ENCODE measurements around the gene TTC27.

Gene TTC27

GRCh38 chr2:32783469-32783868 lies 155.6 kb downstream of the TTC27 start:
- Histone ChIP-seq H3K9me3 (ENCODE audit: insufficient read depth, low read length, severe bottlenecking) (peaks cover 8% of the 10 kb centered on the region), H3K27ac (ENCODE audit: low read length) (no peak overlapping the region), H3K9ac (ENCODE audit: low read depth, low read length) (no peak overlapping the region), H3K79me2 (ENCODE audit: insufficient read depth, low read length) (no peaks in the 10 kb centered on the region), H2AFZ (ENCODE audit: low read depth, low read length) (no peak overlapping the region), H4K20me1 (ENCODE audit: insufficient read depth, low read length) (no peaks in the 10 kb centered on the region), H3K27me3 (ENCODE audit: insufficient read depth, low read length, poor library complexity) (no peaks in the 10 kb centered on the region), H3K4me3 (ENCODE audit: low read depth in 1 of 2, low read length in 2 of 2) (no peak overlapping the region), H3K36me3 (ENCODE audit: insufficient read depth, low read length) (peaks cover 59% of the 10 kb centered on the region; the same call in 1 of the 2 replicates), H3K4me1 (ENCODE audit: insufficient read depth, low read length) (no peaks in the 10 kb centered on the region), H3K4me2 (ENCODE audit: insufficient read depth, low read length) (no peak overlapping the region)
- TF ChIP-seq EZH2 (IDR thresholded peaks at IDR 0.05; ENCODE audit: borderline replicate concordance, low read depth, low read length, severe bottlenecking), result no peak
- no peak for TF ChIP-seq CTCF (IDR thresholded peaks at IDR 0.05; ENCODE audit: borderline replicate concordance, extremely low read depth, low read length, poor library complexity, severe bottlenecking)
- ATAC-seq (ENCODE audit: insufficient read depth, low read depth) (no peak), DNase-seq (no peak)

GRCh38 chr2:32783933-32784332 lies 156.1 kb downstream of the TTC27 start:
- H4K20me1 ChIP-seq (ENCODE audit: insufficient read depth, low read length), result no peaks in the 10 kb centered on the region
- ATAC-seq (ENCODE audit: insufficient read depth, low read depth), result no peak

GRCh38 chr2:32787207-32787606 lies 159.4 kb downstream of the TTC27 start:
- H2AFZ ChIP-seq (ENCODE audit: low read depth, low read length), result no peak overlapping the region
- no peaks in the 10 kb centered on the region for H3K4me1 ChIP-seq (ENCODE audit: insufficient read depth, low read length)
- H3K79me2 ChIP-seq (ENCODE audit: insufficient read depth, low read length), result no peaks in the 10 kb centered on the region
- no peaks in the 10 kb centered on the region for H3K27me3 ChIP-seq (ENCODE audit: insufficient read depth, low read length, poor library complexity)
- no peaks in the 10 kb centered on the region for H3K9me3 ChIP-seq (ENCODE audit: insufficient read depth, low read length, severe bottlenecking)
- H3K4me2 ChIP-seq (ENCODE audit: insufficient read depth, low read length), result no peak overlapping the region
- no peak overlapping the region for H3K4me3 ChIP-seq (ENCODE audit: low read depth in 1 of 2, low read length in 2 of 2)
- no peak overlapping the region for H3K27ac ChIP-seq (ENCODE audit: low read length)
- no peak overlapping the region for H3K9ac ChIP-seq (ENCODE audit: low read depth, low read length)
- no peaks in the 10 kb centered on the region for H4K20me1 ChIP-seq (ENCODE audit: insufficient read depth, low read length)
- no peak for ATAC-seq (ENCODE audit: insufficient read depth, low read depth)
- TF ChIP-seq EZH2 (IDR thresholded peaks at IDR 0.05; ENCODE audit: borderline replicate concordance, low read depth, low read length, severe bottlenecking), result no peak
- no peak for TF ChIP-seq CTCF (IDR thresholded peaks at IDR 0.05; ENCODE audit: borderline replicate concordance, extremely low read depth, low read length, poor library complexity, severe bottlenecking)
- no peak for DNase-seq
- peaks cover 31% of the 10 kb centered on the region; the same call in 1 of the 2 replicates for H3K36me3 ChIP-seq (ENCODE audit: insufficient read depth, low read length)

More at GRCh38 chr2:32783933-32784332, 156.1 kb downstream of the TTC27 start:
- H3K27me3 ChIP-seq (ENCODE audit: insufficient read depth, low read length, poor library complexity), result no peaks in the 10 kb centered on the region
- H3K4me3 ChIP-seq (ENCODE audit: low read depth in 1 of 2, low read length in 2 of 2), result no peak overlapping the region
- H3K9ac ChIP-seq (ENCODE audit: low read depth, low read length), result no peak overlapping the region
- H3K36me3 ChIP-seq (ENCODE audit: insufficient read depth, low read length), result peaks cover 54% of the 10 kb centered on the region; the same call in 1 of the 2 replicates
- H3K9me3 ChIP-seq (ENCODE audit: insufficient read depth, low read length, severe bottlenecking), result peaks cover 8% of the 10 kb centered on the region
- no peak for TF ChIP-seq CTCF (IDR thresholded peaks at IDR 0.05; ENCODE audit: borderline replicate concordance, extremely low read depth, low read length, poor library complexity, severe bottlenecking)
- no peak for TF ChIP-seq EZH2 (IDR thresholded peaks at IDR 0.05; ENCODE audit: borderline replicate concordance, low read depth, low read length, severe bottlenecking)
- no peaks in the 10 kb centered on the region for H3K4me1 ChIP-seq (ENCODE audit: insufficient read depth, low read length)
- H2AFZ ChIP-seq (ENCODE audit: low read depth, low read length), result no peak overlapping the region
- no peak overlapping the region for H3K27ac ChIP-seq (ENCODE audit: low read length)
- no peak overlapping the region for H3K4me2 ChIP-seq (ENCODE audit: insufficient read depth, low read length)
- DNase-seq, result no peak
- H3K79me2 ChIP-seq (ENCODE audit: insufficient read depth, low read length), result no peaks in the 10 kb centered on the region

GRCh38 chr2:32788114-32788513 lies 160.3 kb downstream of the TTC27 start:
- no peaks in the 10 kb centered on the region for H4K20me1 ChIP-seq (ENCODE audit: insufficient read depth, low read length)
- DNase-seq, result no peak
- no peak for TF ChIP-seq CTCF (IDR thresholded peaks at IDR 0.05; ENCODE audit: borderline replicate concordance, extremely low read depth, low read length, poor library complexity, severe bottlenecking)

More at GRCh38 chr2:32788114-32788513, 160.3 kb downstream of the TTC27 start:
- Histone ChIP-seq H3K27me3 (ENCODE audit: insufficient read depth, low read length, poor library complexity) (no peaks in the 10 kb centered on the region), H3K4me1 (ENCODE audit: insufficient read depth, low read length) (no peaks in the 10 kb centered on the region), H3K4me3 (ENCODE audit: low read depth in 1 of 2, low read length in 2 of 2) (no peak overlapping the region), H2AFZ (ENCODE audit: low read depth, low read length) (no peak overlapping the region), H3K36me3 (ENCODE audit: insufficient read depth, low read length) (peaks cover 23% of the 10 kb centered on the region; the same call in 1 of the 2 replicates), H3K4me2 (ENCODE audit: insufficient read depth, low read length) (no peak overlapping the region), H3K9ac (ENCODE audit: low read depth, low read length) (no peak overlapping the region), H3K27ac (ENCODE audit: low read length) (no peak overlapping the region), H3K79me2 (ENCODE audit: insufficient read depth, low read length) (no peaks in the 10 kb centered on the region), H3K9me3 (ENCODE audit: insufficient read depth, low read length, severe bottlenecking) (no peaks in the 10 kb centered on the region)
- no peak for ATAC-seq (ENCODE audit: insufficient read depth, low read depth)

Measured in DND-41 (cell line).